ENCODE results near the gene PLEKHA5.

The PLEKHA5 gene

GRCh38 chr12:19285793-19286448 lies 156.4 kb downstream of the PLEKHA5 start:
- TF ChIP-seq, protein P1, sequence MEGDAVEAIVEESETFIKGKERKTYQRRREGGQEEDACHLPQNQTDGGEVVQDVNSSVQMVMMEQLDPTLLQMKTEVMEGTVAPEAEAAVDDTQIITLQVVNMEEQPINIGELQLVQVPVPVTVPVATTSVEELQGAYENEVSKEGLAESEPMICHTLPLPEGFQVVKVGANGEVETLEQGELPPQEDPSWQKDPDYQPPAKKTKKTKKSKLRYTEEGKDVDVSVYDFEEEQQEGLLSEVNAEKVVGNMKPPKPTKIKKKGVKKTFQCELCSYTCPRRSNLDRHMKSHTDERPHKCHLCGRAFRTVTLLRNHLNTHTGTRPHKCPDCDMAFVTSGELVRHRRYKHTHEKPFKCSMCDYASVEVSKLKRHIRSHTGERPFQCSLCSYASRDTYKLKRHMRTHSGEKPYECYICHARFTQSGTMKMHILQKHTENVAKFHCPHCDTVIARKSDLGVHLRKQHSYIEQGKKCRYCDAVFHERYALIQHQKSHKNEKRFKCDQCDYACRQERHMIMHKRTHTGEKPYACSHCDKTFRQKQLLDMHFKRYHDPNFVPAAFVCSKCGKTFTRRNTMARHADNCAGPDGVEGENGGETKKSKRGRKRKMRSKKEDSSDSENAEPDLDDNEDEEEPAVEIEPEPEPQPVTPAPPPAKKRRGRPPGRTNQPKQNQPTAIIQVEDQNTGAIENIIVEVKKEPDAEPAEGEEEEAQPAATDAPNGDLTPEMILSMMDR (IDR thresholded peaks at IDR 0.05; ENCODE audit: extremely low read depth, insufficient read depth, missing control alignments): no peak
- DNase-seq (ENCODE audit: low spot score): no peak
- in situ Hi-C loops (cut with MboI; ENCODE audit: low pct_unique_long_range_greater_than_20kb, low sequenced_read_pairs, unreplicated experiment): no loop called here

DNA sequence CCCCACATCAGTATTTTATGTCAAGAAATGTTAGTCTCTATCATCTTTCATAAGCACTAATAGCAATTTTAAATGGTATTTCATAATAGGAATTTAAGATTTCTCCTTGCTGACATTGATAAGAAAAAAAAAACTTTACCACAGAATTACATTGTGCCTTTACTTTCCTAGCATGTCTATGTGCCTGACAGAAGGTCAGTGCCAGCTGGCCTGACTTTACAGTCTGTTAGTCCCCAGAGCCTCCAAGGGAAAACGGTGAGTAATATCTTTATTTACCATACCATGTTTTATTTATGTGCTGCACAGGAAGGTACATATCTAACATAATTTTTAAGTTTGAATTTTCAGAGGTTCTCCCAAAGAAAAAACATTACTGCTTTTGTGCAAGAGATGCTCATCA lies 157.8 kb downstream of the PLEKHA5 start:
- no peak for DNase-seq (ENCODE audit: low spot score)
- in situ Hi-C loops (cut with MboI; ENCODE audit: low pct_unique_long_range_greater_than_20kb, low sequenced_read_pairs, unreplicated experiment): no loop called here
- TF ChIP-seq, protein P1 (IDR thresholded peaks at IDR 0.05; ENCODE audit: extremely low read depth, insufficient read depth, missing control alignments): no peak

GRCh38 chr12:19288161-19288560 lies 158.6 kb downstream of the PLEKHA5 start:
- no peak for DNase-seq (ENCODE audit: low spot score)
- TF ChIP-seq, protein P1 (IDR thresholded peaks at IDR 0.05; ENCODE audit: extremely low read depth, insufficient read depth, missing control alignments): no peak
- in situ Hi-C loops (cut with MboI; ENCODE audit: low pct_unique_long_range_greater_than_20kb, low sequenced_read_pairs, unreplicated experiment): no loop called here

DNA sequence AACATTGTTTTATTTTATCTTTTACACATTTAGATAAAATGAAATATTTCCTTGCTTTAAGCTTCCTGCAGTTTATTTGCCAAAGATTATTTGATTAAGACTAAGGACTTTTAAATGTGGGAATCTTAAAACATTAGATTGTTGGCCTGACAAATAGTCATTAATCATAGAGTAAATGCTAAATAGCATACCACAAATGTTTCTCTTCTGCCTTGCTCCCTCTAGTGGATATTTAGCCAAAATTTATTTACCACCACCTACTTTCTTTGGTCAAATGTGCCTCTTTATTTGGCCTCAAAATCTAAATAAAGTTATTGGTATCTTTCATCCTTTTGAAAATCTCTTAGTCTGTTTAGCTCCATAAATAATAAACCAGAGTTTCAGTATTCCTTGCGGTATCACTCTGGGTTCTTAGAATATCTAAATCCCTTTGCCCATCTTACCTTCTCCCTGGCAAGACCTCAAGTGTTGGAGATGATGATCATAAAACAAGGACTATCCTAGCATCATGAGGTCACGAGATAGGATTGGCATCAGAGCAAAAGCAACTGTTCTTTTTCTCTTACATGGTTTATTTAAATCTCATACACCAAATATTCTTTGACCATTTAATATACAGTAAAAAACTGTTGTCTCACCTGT lies 159.2 kb downstream of the PLEKHA5 start:
- in situ Hi-C loops (cut with MboI; ENCODE audit: low pct_unique_long_range_greater_than_20kb, low sequenced_read_pairs, unreplicated experiment): no loop called here
- DNase-seq (ENCODE audit: low spot score): peak; percentile 49

DNA sequence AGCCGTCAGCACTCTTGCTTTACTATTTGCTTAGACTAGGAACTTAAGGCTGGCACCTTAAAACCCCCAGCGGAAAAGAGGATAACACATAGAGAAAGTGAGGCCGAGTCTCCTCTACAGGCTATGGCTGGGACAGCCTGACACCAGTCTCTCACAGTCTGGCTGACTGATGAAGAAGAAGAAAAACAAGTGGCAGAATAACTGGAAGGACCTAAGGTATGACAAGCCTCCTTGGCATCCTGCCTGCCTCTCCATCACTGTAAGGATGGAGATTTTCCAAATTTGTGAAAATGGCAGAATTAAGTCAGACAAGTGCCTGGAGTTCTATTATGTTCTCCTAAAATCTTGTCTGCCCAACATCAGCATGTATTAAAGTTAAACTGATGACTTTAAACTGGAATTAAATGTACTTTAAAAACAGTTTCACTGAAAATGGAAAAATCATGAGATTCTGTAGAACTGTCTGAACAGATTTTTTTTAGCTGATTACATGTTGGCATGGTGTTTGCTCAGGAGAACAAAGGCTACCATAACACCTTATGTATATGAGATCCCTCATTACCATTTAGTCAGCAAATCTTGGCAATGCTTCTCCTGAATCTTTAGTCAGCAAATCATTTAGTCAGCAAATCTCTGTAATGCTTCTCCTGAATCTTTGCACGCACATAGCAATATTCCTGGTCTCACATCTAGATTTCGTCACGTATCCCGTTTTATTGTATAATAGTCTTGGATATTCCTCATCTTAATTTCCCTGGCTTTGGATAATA lies 169.5 kb downstream of the PLEKHA5 start:
- TF ChIP-seq, protein P1 (IDR thresholded peaks at IDR 0.05; ENCODE audit: extremely low read depth, insufficient read depth, missing control alignments): no peak
- no peak for DNase-seq (ENCODE audit: low spot score)
- in situ Hi-C loops (cut with MboI; ENCODE audit: low pct_unique_long_range_greater_than_20kb, low sequenced_read_pairs, unreplicated experiment): no loop called here

More for the DNA sequence above, 159.2 kb downstream of the PLEKHA5 start:
- TF ChIP-seq, protein P1 (IDR thresholded peaks at IDR 0.05; ENCODE audit: extremely low read depth, insufficient read depth, missing control alignments): peak; percentile 57

- TF ChIP-seq, protein P1 (IDR thresholded peaks at IDR 0.05; ENCODE audit: extremely low read depth, insufficient read depth, missing control alignments): no peak
- in situ Hi-C loops (cut with MboI; ENCODE audit: low pct_unique_long_range_greater_than_20kb, low sequenced_read_pairs, unreplicated experiment): no loop called here
- DNase-seq (ENCODE audit: low spot score): no peak
These were observed 170.2 kb downstream of the PLEKHA5 start for GRCh38 chr12:19299765-19300164.
